Activated naive CD4-positive, alpha-beta T cell treated with anti-CD3 and anti-CD28 coated beads, Interleukin-2, amount 50 U/mL, for 72 hours (primary cell): ENCODE results near the gene ICOSLG. TPM values are rescaled to one million over a fixed set of nuclear protein-coding genes. Genes with fewer than 3 reads are reported as not detected.

Experiments used
- total RNA-seq, 2 donors: library from RNA; stranded (reverse); gene quantifications; one replicate each; pipeline ENCODE4 v1.2.3, GENCODE V29; 2022

The ICOSLG gene
- total RNA-seq, 2 donors from 2014 or later = 2.1 to 4.1 TPM

Other genes with a start within 250 kb of the ICOSLG start
- 10 to 100 TPM; 49.2 to 59.5 TPM for gene TRAPPC10, start 228.6 kb downstream of the ICOSLG start, total RNA-seq
- gene PWP2, start 133.5 kb downstream of the ICOSLG start, total RNA-seq = 10 to 100 TPM; 38.6 to 51.6 TPM
- gene GATD3, start 107.3 kb downstream of the ICOSLG start, total RNA-seq = 10 to 100 TPM; 35.3 to 76.8 TPM
- not detected for gene DNMT3L, start 21.0 kb upstream of the ICOSLG start, total RNA-seq
- not detected for gene AIRE, start 44.9 kb upstream of the ICOSLG start, total RNA-seq
- 100 to 1,000 TPM in 1 of 2 donors, 10 to 100 TPM in 1; 88.8 to 223 TPM for gene PFKL, start 59.1 kb upstream of the ICOSLG start, total RNA-seq
- gene CFAP410, start 98.4 kb upstream of the ICOSLG start, total RNA-seq = 10 to 100 TPM; 16.5 to 17.3 TPM
- 10 to 100 TPM in 1 of 2 donors, 1 to 10 TPM in 1; 8.5 to 16.3 TPM for gene TRPM2, start 112.7 kb upstream of the ICOSLG start, total RNA-seq
- 1 to 10 TPM; 4.8 to 5.6 TPM for gene LRRC3, start 214.6 kb upstream of the ICOSLG start, total RNA-seq